ENCODE results near the gene RPS6KA5. TPM values are rescaled to one million over a fixed set of nuclear protein-coding genes. Genes with fewer than 3 reads are reported as not detected.

Gene RPS6KA5
- total RNA-seq, 4 donors from 2014 or later, result 30.8 to 48.6 (median 36.6) TPM

Small RNA genes within 50 kb of the gene (small RNA-seq; reads per million reads assigned to genes)
- gene RNU7-30P, result 0 reads per million in 4 donors

Other genes starting within 250 kb of the RPS6KA5 start
- gene TTC7B, start 244.2 kb downstream of the RPS6KA5 start, total RNA-seq, result 100 to 1,000 TPM in 1 of 4 donors, 10 to 100 TPM in 3; 59.0 to 170 (median 64.1) TPM
- gene DGLUCY, start 53.4 kb upstream of the RPS6KA5 start, total RNA-seq, result 100 to 1,000 TPM in 1 of 4 donors, 10 to 100 TPM in 3; 52.8 to 118 (median 77.3) TPM
- gene GPR68, start 184.1 kb upstream of the RPS6KA5 start, total RNA-seq, result 10 to 100 TPM in 1 of 4 donors, 1 to 10 TPM in 3; 1.8 to 10.3 (median 3.0) TPM

All from gastroesophageal sphincter (tissue), 4 donors.